OCI-LY3 (cell line): Measurements from ENCODE around the gene DRAM2.

Experiments
- CTCF ChIP-seq: fragments of 200-600, 300-600 bp; sonication (generic); IDR thresholded peaks from 2 replicates; pipeline ENCODE4 v1.5.1; 2014; ENCODE audit warnings: antibody characterized with exemption, low read length, low read depth
- EZH2phosphoT487 ChIP-seq: fragments of 200-600 bp; shearing (Covaris generic); IDR thresholded peaks from 2 replicates; pipeline ENCODE4 v1.6.1; 2018; ENCODE audit warnings: antibody characterized with exemption, mixed run types, low read depth

DNA sequence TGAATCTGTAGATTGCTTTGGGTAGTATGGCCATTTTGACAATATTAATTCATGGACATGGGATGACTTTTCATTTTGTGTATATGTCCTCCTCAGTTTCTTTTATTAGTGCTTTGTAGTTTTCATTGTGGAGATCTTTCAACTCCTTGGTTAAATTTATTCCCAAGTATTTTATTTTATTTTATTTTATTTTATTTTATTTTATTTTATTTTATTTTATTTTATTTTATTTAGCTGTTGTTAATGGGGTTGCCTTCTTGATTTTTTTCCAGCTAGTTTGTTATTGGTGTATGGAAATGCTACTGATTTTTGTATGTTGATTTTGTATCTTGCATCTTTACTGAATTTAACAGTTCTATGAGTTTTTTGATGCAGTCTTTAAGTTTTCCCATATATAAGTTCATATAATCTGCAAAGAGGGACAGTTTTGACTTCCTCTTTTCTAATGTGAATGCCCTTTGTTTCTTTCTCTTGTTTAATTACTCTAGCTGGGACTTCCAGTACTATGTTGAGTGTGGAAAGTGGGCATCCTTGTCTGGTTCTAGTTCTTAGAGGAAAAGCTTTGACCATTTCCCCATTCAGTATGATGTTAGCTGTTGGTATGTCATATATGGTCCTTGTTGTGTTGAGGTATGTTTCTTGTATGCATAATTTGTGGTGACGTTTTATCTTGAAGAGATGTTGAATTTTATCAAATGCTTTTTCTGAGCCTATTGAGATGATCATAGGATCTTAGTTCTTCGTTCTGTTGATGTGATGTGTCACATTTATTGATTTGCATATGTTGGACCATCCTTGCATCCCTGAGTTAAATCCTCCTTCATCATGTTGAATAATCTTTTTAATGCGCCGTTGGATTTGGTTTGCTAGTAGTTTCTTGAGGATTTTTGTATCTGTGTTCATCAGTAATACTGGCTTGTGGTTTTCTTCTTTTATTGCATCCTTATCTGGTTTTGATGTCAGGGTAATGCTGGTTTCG, 14.4 kb upstream of the DRAM2 start:
- TF ChIP-seq CTCF: no peak
- no peak for TF ChIP-seq EZH2phosphoT487
